GM18858 (cell line): ENCODE measurements around the gene NRF1.

ENCODE experiments used
- ATAC-seq: cut with Tn5 transposase; IDR thresholded peaks from one replicate; pipeline ENCODE4 v1.9.1; 2021; ENCODE audit not compliant: unreplicated experiment

Gene NRF1

DNA sequence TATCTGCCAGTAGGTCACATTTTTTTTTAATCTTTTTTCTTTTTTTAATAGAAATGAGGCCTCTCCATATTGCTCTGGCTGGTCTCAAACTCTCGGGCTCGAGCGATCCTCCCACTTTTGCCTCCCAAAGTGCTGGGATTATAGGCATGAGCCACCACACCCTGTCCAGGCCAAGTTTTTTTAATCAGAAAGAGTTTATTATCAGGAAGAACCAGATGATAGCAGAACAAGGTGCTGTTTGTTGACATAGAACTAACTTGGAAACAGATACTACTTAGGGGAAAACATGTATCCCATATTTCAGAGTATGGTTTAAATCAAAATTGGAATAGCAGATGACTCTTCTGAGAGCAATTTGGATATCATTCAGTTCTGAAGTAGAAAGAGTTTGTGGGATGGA, 118.6 kb downstream of the NRF1 start:
- ATAC-seq, result no peak

DNA sequence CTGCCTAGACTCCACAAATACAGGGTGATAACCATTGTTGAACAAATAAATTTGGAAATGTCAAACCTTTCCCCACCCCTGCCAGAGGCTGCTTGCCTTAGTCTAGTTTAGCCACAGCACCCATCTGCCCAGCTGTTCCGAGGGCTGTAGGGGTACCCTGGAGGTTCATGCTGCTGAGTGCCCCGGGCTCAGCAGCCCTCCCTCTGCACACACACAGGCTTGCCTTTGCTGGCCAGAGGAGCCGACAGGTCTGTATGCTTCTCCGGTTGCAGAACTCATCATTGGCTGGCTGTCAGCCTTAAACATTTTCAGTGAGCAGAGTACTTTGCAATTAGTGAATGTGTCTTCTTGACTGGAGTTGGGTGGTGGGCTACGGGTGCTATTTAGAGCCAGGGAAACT, 122.9 kb downstream of the NRF1 start:
- no peak for ATAC-seq

DNA sequence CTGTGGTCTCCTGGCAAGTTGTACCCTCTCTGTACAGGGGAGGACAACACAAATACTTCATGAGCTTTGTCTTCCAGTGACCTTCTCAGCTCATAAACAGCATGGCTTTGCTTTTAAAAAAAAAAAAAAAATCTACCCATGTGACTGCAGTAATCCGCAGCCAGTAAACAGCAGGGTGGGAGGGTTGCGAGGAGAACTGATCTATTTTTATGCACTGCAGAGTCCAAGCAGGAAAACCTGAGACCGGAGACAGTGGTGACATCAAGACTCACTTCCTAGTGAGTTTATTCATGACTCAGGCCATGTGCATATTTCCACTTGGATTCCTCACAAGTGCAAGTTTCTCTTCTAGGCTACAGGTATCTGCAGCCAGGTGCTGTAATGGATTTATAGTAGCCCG, 127.9 kb downstream of the NRF1 start:
- ATAC-seq, result no peak

DNA sequence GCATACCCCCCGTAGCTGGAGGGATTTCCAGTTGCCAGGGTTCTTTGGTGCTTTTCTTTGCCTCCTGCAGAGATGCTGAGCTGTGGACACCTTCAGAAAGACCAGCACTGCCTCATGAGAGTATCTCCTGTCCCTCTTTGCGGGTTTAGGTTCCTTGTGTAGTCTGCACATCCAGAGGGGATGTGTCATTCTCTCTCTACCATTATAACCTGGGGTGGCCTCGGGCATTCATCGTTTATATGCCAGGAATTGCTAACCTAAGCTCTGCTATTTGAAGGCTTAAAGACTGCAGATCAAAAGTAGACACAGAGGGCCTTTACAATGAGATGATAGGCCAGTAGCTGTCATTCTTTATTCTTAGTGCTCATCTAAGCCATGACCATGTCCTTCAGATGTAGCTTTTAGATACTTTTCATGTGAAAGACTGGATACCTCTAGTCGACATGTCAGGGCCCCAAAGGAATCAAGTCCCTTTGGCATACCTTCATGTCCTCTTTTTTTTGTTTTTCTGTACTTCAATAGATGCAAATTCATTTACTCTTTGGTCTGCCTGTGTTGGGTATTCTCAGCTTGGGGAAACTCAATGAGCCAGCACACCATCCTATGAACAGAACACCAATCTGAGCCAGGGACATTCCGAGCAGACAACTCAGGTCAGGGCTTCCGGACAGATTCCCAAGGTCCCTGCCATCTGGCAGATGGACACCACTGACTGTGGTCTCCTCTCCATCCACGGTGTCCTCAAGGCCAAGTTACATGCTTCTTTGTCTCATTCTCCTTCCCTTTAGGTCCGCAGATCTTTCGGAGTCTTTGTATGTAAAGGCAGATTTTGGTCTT, 129.3 kb downstream of the NRF1 start:
- no peak for ATAC-seq

DNA sequence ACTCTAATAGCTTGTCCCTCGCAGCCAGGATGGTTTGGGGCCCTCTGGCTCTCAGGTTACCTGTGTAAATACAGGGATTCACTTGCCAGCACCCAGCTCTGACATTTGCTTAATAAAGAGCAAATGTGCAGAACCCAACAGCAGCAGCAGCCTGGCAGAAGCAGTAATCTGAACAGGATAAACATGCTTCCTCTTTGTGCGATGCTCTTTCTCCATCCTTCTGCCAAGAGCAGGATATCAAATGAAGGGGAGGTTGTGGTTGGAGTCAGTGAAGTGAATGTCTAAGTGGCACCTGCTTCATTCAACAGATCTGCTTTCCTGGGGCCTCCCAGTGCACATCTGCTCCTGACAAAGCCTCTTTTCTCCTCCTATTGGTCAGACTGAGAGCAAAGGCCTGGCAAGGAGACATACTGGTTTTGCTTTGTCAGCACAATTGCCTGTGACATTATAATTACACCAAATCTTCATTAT, 130.3 kb downstream of the NRF1 start:
- ATAC-seq, result no peak

DNA sequence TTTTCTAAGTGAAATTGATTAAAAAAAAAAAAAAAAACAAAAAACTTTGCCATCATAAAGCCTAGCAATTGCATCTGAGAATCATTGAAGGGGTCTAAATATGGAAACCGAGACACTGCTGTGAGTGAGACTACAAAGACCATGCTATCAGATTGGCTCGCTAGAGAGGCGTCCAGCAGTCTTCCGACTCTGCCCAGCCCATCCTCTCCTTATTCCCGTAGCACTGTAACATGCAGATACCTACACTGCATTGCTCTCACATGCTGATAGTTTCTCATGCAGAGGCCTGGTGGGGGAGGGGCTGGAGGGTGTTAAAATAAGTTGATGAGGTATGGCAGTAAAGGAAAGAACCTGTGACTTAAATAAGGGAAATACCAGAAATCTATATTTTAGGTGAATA, 130.7 kb downstream of the NRF1 start:
- no peak for ATAC-seq

DNA sequence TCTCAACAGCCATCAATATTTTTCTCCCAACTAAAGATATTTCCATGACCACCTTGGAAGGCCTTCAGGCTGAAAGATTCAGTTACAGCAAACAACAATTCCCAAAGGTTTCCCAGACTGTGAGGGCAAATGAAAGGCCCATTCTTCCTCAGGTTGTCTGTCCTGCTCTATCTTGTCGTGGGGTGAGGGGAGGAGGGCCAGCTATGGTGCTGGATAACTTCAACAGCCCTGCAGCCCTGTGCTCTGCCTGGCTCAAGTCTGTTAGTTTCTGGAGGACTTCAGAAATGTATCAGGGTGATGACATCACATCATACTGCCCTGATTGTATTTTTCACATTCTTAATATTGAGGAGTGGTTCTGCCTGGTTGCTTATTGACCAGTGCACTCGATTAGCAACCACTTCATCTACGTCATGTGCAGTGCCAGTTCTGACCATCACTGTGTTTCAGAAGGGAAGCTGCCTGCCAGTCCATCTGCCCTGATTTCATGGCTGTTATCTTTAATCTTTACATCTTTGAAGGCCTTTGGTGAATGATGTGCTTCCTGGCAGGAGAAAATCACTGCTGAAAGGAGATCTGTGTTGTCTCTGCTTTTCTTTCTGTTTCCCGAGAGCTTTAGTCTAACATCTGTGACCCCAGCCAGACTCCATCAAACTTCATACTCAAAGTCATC, 135.5 kb downstream of the NRF1 start:
- no peak for ATAC-seq

DNA sequence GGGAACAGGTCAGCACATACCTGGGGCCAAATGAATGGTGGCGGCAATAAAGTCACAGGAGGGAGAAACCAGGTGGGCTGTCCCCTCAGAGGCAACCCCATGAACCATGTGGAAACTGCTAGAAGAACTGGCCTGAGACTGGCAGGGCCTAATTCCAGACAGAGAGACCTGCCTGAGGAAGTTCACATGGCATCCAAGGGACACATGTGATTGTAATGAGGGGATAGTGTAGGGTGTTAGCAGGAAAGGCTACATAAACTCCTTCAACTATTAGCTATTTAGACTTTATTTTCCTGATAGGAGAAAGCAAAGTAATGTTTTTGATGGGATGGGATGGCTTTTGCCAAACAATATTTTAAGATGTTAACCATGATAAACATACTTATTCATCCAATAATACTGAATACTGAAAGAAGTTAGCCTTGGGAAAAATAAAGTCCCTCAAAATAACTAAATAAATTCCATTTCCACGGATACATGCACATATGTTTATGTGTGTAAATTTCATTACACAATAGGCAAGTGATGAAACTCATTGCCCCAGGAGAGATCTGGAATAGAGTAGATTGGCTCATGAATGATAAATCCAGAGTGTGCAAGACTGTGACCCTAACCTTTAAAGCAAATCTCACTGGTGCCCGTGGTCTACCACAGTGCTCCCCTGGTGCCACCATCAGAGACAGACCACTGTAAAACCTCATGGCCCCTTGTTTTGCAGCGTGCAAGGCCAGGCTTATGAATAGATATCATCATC, 137.0 kb downstream of the NRF1 start:
- ATAC-seq, result no peak

DNA sequence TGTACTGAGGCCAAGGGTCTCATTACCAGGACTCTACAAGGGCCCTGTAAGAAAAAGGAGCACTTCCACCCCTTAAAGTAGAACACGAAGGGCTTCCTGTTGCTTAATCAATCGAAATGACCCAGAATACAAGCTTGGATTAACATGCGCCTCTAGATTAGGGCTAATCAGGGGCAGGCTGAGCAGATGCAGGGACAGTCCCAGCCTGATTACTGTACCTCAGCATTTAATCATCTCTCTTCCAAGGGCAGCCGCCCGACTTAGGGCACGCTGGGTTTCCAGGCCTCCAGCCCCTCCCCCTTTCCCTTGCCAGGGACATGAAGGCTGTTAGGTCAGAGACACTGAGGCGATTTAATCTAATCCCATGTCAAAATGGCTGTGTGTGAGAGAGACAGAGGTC, 138.6 kb downstream of the NRF1 start:
- no peak for ATAC-seq

DNA sequence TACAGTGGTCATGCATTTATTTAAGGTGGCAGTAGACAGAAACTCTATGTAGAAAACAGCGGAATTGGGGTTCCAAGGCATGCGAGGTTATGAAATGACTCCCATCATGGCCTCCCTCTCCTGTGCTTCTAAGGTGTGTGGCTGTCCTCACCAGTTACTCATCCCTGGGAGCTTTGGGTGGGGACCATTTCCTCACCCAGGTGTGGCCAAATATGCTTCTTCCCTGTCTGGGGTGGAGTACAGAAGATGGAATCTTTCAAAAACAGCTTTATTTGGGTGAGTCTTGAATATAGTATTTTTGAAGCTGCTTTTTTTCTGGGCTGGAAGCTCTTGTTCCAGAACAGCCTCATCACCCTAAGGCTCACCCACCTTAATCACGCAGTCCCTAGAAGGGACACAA, 139.0 kb downstream of the NRF1 start:
- ATAC-seq, result no peak

DNA sequence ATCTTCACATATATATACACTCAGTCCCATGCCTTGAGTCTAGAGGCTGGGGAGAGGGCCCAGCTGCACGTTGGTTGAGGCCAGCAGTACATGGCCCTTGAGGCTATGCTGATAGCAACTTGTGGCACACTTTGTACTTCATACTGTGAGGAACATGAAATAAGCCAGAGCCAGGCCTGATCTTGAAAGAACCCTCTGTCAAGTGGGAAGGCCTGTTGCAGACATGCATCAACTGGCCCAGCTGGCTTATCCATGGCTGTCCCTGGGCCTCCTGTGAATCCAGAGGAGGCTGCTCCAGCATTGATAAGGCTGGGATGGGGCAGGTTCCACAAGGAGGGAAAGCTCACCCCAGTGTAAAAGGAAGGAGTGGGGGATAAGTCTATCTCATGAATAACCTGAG, 140.4 kb downstream of the NRF1 start:
- ATAC-seq, result no peak

DNA sequence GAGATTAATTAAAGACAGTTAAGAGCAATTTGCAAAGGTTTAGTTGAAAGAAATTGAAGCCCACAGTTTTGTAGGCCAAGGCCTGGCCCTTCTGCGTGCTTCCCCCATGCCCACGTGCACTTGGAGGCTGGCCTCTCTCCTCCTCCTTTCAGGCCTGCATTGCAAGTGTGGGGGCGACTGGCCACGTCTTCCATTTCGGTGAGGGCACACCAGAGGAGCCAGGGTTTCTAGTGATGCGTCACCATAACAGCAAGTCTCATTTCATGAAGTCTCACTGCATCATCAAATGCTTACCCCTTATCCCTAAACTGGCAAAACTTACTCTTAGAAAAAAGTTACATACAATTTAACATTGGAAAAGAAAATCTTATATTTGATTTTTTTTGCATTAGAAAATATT, 141.2 kb downstream of the NRF1 start:
- ATAC-seq, result no peak

DNA sequence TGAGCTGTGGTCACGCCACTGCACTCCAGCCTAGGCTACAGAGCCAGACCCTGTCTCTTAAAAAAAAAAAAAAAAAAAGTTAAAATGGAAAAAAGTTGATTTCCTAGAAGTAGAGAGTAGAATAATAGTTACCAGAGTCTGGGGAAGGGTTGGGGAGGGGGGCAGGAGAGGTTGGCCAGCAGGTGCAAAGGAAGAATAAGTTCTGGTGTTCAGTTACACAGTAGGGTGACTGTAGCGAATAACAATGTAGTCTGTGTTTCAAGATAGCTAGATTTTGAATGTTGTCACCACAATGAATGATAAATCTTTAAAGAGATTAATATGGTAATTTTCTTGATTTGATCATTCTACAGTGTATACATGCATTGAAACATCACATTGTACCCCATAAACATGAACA, 142.9 kb downstream of the NRF1 start:
- ATAC-seq, result no peak

DNA sequence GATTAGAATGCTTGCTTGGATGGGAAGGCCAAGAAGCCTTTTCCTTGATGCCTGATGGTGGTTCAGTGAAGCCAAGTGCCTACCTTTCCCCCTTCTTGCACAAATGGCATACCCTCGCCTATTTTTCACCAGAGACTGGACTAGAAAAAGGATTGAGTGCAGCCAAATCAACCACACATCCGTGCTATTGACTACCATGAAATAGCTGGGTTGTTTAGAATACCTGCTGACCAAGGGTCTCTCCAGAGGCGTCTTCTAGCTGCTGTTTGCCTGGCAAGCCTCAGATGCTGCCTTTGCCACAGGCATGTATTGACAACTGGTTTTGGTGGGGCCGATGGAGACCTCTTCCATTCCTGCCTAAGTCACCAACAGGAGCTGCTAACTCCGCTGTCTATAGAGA, 146.5 kb downstream of the NRF1 start:
- ATAC-seq, result no peak

DNA sequence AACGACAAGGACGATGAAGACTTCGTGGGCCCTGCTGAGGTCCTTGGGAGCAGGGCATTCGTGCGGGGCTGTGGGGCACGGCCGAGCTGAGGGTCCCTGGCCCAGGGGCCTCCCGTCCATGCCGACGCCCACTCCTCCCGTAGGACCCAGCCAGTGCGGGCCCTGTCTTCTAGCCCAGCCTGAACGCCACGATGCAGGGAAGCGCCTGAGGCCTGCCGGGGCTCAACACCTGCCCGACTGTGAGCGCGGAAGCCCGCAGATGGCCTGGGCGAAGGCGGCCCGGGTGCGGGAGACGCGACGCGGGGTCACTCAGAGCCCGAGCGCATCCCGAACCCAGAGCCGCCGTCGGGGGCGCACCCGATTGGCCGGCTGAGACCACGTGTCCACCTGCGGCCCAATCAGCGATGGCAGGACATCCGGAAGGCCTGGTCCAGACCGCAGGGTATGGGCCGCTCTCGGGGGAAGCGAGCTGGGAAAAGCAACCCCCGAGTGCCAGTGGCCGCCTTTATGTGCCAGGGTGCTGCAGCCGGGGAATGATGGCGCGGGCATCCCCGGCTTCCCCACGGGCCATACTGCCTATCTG, 151.0 kb downstream of the NRF1 start:
- ATAC-seq, result no peak

DNA sequence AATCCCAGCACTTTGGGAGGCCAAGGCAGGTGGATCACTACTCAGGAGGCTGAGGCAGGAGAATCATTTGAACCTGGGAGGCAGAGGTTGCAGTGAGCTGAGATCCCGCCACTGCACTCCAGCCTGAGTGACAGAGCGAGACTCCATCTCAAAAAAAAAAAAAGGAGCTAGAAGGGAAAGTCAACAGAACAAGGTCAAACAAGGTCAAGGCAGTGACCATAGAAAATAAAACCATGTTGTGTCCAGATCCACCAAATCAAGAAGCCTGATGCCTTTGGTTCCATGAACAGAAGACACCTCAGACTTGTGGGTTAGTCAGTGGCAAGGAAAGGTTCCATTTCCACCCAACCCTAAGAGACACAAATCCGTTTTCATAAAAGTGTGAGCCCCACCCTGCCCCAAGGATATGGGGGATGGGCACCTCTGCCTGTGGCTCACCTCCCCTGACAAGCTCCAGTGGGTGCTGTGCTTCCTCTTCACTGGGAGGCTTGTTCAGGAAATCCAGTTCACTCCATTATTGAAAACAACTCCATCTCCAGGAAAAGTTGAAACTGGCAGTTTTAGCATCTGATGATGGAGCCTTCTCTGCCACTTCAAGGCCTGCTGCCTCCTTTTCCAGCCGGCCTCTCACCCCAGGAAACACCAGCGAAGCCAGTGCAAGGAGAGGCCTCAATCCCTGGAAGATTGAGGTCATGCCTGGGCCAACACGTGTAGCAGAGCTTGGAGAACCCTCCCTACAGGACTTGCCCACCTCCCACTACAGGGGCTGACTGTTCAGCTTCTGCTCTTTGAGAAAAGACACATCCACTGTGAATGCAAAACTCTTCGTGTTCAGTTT, 152.9 kb downstream of the NRF1 start:
- ATAC-seq, result no peak

DNA sequence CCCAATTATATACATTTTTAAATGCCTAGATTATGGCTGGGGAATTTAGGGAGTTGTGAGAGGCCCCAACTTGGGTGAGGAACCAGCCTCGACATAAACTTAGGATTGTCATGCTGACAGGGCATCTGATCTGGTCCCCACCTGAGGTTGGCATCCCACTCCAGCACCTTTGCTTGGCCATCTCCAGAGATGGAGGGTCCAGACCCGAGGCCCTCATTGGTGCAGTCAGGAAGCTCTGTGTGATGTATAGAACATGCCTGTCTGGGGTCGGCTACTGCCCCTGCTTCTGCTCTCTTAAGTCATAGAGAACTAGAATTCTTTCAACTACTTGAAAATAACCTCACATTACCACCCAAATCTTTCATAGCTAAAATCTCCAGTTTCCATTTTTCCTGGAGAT, 153.8 kb downstream of the NRF1 start:
- no peak for ATAC-seq

DNA sequence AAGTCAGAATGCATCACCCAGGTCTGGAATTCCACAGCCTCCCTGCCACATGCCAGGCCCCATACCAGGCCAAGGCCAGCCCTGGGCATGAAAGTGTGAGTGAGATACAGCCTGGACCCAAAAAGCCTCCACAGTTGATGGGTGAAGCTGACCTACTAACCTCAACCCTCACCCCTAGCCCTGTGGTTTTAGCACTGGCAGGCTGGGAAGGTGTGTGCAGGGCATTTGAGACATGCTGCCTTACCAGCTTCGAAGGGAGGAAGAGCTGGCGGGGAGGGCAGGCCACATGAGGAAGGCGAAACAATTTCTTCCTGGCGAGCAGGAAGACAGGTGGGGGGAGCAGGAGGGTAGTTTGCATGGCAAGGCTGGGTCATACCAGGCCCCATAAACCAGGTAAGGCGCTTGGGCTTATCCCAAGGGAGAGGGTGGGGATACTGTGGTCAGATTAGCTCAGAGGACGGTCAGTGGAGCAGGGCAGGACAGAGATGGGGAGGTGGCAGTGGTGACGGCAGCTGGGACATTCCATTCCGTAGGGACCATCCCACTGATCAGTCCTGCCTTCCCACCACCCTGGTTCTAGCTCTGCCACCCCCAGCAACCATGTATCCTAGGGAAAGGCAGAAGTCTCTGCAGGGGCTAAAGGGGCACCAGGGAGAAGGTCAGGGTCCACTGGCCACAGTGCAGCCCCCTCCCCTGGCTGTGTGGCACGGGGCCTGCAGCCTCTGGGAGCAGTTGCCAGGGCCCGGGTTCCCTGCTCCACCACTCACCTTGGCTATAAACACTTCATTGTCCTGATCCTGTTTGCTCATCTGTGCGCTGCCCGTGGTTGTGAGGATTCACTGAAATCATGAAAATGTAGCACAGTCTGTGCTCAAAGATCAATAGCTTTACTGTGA, 155.8 kb downstream of the NRF1 start:
- ATAC-seq, result no peak

DNA sequence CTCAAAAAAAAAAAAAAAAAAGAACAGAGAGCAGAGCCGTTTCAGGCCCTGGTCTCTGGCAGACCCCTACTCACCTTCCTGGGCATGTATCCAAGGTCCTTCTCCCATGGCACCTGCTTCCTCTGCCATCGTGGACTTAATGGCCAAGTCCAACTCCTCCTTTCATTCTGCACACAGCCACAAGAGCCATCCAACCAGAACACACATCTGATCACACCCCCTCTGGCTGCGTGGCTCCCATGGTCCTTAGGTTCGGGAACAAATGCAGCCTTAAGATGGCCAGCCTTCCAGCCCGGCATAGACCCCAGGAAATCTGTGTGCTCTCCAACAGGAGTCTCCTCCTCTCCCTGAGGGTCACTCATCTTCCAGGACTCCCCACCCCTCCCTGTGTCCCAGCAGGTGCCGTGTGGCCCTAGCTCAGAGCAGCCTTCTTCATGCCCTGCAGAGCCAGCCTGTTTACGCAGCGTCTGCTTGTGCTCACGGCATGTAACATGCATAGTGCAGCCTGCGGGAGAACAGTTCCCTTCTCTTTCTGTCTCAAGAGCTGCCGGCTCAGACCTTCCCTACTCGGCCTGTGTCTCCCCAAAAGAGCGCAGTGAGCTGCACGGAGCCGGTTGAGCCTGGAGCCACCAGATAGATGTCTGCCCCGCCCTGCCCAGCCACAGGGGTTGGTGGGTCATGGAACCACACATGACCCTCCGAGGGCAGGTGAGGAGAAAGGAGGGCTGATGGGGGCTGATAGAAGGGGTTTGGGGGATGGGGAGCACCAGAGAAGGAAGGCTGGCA, 157.3 kb downstream of the NRF1 start:
- ATAC-seq, result no peak
